CD1c-positive myeloid dendritic cell (primary cell): ENCODE measurements around the gene NRG3.

Experiments used
- DNase-seq: peaks from one replicate; pipeline ENCODE4 v3.0.0-alpha.2; 2016; ENCODE audit errors: extremely low spot score

NRG3 gene

DNA sequence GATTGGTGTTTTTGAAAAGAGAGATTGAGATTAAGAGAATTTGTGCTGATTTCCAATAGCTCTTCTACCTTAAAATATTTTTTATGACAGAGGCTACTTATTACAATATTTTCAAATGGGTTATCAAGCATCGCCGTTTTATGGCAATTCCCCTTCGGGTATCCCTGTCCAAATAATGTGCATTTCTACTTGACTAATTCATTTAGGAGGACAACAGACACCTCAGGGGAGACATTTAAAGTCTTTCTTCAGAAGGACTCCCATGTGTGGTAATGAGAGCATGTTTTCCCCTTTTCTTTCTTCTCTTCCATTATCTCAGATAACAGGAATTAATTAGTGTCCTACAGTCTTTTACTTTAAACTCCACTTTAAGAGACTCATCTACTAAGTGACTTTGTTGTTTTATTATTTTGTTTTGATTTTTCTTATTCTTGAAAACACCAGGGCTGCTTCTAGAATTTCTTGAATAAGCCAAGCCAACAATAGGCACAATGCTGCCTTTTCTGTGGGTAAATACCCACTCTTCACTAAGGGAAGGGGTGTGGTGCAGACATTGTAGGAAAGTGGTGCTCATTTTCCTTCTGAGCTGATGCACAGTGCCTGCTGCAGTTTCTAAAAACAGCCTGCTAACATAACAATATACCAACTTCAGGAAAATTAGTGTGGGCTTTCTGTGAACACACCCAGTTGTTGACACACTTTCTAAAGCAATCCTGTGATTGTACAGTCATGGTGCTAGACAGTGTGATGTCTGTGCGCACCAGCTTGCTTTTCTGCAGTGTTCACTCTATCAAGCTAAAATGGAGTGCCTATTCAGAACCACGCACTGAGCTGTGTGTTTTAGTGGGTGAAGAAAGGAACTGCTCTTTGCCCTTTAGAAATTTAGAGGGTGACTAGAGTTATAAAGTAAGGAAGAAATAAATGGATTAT is 597.7 kb downstream of the NRG3 start:
- no peak for DNase-seq

DNA sequence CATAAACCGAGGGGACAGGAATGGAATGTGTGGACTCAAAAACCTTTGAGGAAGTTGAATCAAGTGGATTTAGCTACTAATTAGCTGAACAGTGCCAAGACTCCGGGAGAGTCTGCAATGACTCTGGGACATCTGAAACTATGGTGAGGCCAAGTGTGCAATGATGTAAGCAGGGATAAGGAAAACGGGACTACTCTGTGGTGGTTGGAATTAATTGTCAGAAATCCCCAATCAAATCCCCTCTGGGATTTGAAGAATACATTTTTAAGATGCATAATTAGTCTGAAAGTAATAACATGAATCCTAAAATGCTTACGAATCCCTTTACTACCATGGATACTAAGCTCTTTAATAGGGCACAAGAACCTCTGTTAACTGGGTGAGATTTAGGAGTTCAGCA is 602.8 kb downstream of the NRG3 start:
- no peak for DNase-seq

- no peak for DNase-seq
These were observed 617.7 kb downstream of the NRG3 start for GRCh38 chr10:82492647-82493046.

GRCh38 chr10:82496114-82496513 is 621.1 kb downstream of the NRG3 start:
- no peak for DNase-seq

DNA sequence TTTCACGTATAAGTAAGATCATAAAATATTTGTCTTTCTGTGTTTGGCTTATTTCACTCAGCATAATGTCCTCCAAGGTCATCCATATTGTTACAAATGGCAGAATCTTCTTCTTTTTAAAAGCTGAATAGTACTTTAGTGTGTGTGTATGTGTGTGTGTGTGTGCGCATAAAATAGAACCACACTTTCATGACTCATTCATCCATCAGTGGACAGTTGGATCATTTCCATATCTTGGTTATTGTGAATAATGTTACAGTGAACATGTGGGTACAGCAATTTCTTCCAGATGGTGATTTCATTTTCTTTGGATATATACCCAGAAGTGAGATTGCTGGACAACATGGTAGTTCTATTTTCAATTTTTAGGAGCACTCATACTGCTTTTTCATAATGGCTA is 622.4 kb downstream of the NRG3 start:
- no peak for DNase-seq

DNA sequence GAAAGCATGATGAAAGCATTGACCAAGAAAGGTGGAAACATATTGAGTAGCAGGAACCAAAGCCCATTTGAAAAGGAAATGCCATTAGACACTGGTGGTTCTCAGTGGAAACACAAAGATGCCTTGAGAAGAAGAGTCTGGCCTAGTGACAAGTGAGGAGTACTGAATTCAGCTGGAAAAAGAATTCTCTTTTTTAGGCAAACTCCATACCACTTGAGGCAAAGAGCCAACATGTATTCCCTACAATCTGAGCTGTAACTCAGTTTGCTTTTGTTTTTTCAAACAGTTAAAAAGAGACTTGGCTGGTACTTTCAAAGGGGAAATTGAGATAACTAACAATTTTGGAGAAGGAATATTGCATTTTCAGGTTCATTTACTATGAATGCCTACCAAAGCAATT is 624.0 kb downstream of the NRG3 start:
- no peak for DNase-seq

GRCh38 chr10:82505009-82505408 is 630.0 kb downstream of the NRG3 start:
- DNase-seq: no peak

DNA sequence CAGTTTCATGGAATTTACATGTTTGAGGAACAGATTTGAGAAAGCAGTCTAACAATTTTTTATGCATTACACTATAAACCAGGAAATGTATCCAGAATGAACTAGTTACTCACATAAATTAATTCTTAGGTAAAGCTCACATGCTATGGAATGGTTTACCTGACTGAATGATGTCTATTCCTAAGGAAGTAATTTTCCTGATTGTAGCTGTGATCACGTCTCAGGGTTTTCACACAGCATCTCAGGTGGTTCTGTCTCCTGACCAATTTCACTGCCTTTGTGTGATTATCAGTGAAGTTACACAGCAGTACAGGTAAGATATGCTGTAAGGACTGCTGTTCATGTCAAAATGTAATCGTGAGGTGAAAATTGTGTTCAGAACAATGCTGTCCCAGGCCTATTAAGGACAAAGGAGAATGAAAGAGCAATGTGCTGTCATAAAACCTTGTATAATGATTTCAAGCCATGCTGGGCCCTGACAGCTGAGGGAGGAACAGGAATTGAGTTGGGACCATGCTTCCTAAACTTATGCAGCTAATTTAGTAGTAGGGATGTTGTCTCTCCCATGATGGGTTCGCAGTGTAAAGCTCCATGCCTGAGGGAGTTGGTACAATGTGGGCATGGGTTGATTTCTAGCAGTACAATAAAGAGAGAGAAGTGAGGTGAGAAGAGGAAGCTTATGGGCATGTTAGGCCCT is 631.8 kb downstream of the NRG3 start:
- DNase-seq: no peak

DNA sequence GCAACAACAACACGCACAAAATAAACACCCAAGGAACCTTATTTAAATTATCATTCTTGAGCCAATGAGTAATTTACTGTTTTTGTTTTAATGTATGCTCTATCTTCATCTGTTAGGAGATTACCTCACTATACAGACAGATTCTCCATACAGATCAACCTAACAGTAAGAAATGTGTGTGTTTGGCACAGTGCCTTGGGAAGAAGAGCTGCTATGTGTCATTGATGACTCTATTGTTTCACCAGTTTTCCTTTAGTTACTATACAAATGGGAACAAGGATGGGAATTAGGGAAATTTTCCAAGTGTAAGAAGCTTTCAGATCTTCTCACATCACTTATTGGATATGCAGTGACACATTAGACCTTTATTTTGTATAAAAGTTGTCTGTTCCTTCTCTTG is 640.3 kb downstream of the NRG3 start:
- DNase-seq: no peak

GRCh38 chr10:82529062-82529461 is 654.1 kb downstream of the NRG3 start:
- no peak for DNase-seq

DNA sequence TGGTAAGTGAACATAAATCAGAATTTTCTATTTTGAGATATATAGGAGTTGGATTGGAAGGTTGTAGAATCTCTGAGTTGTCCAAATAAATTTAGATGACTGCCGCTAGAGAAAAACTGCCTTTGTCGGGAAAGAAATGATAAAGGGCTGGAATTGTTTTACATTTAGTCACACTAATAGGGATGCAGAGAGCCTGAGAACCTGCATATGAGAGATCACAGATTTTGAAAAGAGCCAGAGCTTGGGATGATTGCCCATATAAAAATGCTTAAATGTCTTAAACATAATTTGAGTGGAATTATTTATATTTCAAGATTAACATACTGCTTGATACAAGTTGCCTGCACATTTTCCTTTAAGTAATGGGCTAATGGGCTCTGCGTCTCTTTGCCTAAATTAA is 660.5 kb downstream of the NRG3 start:
- no peak for DNase-seq

GRCh38 chr10:82536668-82537067 is 661.7 kb downstream of the NRG3 start:
- DNase-seq: no peak

DNA sequence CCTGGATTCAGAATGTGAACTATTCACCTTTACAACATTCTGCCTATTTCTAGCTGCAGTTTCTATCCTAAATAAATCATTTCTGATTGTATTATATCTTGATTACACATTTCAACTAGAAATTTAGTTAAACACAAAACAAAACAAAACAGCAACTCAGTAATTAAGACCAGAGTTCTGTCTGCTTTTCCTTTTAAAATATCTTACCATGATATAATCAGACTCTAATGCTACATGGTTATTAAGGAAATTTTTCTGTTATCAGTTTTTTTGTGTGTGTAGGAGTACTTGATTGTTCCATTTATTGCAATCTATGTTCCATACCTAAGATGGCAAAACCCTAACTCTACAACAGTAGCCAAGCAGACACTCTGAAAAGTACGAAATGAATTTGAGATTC is 663.3 kb downstream of the NRG3 start:
- DNase-seq: no peak

DNA sequence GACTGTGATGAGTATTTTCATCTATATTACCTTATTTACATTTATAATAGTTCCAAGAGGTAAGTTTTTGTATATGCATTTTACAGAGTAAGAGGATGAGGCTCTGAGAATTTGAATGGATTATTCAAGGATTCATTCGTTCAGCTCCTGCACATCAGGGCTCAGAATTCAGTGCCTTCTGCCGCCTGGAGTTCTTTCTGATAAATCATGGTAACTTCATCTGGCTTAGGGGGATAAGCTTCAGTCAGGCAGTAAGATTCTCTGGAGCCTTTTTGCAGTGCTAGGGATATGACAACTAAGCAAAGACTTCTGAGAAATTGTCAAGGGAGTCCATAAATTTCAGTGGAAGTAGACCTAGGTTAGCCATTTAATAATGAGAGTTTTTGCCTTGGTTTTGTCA is 668.6 kb downstream of the NRG3 start:
- DNase-seq: no peak

GRCh38 chr10:82544377-82544776 is 669.4 kb downstream of the NRG3 start:
- no peak for DNase-seq

- DNase-seq: no peak
These were observed 676.5 kb downstream of the NRG3 start for GRCh38 chr10:82551506-82551905.

- no peak for DNase-seq
These were observed 677.3 kb downstream of the NRG3 start for GRCh38 chr10:82552267-82552666.

DNA sequence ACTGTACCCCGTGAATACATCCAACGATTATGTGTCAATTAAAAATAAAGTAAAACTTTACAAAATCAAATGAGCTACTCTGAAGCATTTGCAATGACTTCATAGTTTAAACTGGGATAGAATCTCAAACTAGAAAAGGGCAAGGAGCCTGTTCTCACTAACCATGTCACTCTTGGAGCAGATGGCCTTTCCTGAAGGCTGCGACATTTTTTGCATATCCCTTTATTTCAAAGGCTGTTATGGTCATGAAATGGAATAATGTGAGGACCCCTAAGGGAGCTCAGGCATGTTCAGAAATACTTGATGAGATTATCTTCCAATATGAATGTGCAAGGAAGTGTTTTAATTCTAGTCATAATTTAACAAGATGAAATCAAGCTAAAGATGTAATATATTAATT is 679.4 kb downstream of the NRG3 start:
- no peak for DNase-seq

DNA sequence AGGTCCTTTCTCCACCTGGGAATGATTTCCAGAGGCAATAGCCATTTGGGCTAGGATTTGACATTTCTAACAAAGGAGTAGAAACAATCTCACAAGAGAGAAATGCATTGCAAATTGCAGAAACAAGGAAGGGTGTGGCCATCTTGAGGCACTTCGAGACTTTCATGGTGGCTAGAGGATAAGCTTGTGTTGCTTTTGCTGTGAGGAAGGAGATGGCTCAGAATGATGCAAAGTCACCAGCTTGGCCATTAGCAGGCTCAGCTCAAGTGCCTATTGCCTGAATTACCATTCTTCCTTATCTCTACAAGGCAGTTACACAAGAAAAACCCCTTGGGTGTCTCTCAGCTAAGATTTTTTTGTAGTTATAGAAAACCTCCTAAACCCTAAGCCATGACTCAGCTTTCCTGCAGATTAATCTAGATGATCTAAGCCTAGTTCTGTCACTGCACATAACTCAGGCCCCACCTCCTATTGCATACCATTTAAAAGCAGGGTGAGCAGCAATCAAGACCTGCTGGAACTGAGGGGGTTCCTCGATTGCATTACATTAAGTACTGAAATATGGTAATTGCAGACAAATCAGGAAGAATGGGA is 683.1 kb downstream of the NRG3 start:
- no peak for DNase-seq

DNA sequence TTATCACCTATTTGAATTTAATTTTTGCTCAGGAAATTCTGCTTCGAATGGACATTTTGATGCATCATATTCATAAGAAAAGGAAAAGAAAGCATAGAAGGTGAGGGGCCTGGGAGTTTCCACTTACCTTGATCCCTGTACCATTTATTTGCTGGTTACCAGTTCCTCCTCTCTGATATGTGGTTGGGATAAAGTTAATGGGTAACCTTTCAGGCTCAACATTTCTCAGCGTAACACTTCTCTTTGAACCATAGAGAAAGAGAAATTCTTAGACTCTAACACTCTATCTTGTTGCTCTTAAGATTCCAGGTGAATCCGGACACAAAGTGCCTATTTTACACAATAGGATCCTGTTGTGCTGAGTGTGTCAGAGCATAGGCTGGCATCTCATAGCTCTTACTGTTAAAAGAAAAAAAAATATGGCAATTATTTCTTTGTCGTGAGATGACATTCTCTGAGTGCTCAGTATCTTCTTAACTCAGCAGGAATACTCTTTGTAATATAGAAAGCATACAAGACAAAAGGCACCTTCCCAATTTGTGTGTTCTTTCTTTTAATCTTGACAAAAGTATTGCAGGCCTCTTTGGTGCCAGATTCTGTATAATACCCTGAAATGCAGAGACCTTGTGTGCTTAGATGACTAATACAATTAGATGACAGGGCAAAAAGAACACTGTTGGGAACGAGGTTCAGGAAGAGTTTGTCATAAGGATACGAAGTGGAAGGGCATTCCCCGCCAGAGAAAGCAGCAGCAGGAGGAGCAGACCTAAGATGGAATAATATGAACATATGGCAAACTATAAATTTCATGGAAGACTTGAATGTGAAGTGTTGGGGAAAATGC is 689.6 kb downstream of the NRG3 start:
- no peak for DNase-seq

- DNase-seq: no peak
These were observed 690.2 kb downstream of the NRG3 start for GRCh38 chr10:82565197-82565575.

DNA sequence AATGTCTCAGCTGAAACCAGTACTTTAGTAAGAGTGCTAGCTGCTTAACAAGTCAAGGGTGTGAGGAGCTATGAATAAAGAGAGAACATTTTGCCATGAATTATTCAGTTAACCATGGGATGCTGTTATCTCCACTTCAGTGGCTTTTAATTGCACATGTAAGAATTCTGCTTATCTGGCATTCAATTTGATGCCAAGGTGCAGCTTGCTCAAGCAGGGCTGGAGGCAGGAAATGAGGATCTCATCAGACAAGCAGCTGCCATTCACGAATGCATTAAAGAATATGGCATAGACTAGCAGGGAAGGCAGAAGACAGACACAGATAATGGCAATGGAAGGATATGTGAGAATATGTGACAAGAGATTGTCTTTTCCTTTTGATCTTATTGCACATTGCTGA is 697.8 kb downstream of the NRG3 start:
- DNase-seq: no peak
